Measurements from ENCODE around the gene RAB3GAP2.

DNA sequence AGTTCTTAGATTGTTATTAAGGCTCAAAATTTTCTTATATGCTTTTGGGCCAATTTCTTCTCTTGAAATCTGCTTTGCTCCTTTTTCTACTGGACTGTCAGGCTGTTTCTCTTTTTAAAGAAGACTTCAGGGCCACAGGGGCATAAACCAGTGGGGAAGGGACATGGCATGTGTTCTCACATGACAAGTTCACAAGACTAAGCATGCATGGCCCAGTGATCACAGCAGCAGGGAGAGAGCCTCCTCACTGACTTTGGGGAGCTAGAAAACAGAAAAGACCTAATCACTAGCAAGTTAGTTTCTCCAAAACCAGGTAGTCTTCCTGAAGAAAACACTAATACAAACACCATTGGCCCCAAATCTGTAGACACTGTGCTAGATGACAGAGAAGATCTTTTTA, 64.8 kb downstream of the RAB3GAP2 start:
- TF ChIP-seq POLR2AphosphoS5 (IDR thresholded peaks at IDR 0.05; ENCODE audit: low read depth) (no peak), SPI1 (IDR thresholded peaks at IDR 0.05; ENCODE audit: borderline replicate concordance, low read depth) (no peak), GABPA (IDR thresholded peaks at IDR 0.05; ENCODE audit: low read depth) (no peak)
- TF ChIP-seq, protein P1, sequence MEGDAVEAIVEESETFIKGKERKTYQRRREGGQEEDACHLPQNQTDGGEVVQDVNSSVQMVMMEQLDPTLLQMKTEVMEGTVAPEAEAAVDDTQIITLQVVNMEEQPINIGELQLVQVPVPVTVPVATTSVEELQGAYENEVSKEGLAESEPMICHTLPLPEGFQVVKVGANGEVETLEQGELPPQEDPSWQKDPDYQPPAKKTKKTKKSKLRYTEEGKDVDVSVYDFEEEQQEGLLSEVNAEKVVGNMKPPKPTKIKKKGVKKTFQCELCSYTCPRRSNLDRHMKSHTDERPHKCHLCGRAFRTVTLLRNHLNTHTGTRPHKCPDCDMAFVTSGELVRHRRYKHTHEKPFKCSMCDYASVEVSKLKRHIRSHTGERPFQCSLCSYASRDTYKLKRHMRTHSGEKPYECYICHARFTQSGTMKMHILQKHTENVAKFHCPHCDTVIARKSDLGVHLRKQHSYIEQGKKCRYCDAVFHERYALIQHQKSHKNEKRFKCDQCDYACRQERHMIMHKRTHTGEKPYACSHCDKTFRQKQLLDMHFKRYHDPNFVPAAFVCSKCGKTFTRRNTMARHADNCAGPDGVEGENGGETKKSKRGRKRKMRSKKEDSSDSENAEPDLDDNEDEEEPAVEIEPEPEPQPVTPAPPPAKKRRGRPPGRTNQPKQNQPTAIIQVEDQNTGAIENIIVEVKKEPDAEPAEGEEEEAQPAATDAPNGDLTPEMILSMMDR (IDR thresholded peaks at IDR 0.05; ENCODE audit: insufficient read depth, low read length), result no peak
